Measurements from ENCODE around the gene TMEM35A.
"Not testable (repeated sequence)": the region's sequence is repeated elsewhere in the genome, so short reads cannot be mapped to it uniquely, and the experiment has no call there.

TMEM35A gene

DNA sequence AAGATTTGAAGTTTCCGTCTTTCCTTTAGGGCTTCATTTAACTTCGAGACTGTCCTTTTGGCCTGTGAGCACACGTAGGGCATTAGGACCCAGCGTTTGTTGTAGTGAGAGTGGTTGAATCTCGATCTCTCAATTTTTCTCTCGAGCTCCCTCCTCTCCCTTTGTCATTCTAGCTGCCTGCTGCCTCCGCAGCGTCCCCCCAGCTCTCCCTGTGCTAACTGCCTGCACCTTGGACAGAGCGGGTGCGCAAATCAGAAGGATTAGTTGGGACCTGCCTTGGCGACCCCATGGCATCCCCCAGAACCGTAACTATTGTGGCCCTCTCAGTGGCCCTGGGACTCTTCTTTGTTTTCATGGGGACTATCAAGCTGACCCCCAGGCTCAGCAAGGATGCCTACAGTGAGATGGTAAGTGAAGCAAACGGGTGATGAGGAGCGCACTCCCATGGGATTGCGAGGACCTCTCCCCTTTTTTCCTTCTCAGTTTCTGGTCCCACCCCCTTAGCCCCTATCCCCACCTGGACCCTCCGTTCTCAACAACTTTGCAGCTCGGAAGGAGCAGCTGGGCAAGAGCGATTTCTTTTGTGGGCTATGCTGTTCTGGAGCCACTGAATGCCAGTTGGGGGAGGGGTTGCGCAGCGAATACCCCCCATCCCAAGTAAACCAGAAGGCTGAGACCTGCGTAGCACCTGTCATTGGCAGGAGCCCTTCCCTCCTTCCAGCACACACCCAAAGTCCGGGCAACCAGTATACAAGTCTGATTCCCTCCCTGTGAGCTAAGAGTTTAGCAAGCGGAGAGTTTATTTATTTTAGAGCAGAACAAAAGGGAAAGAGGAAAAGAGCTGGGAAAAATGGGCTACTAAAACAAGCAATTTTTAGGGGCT is at the start of gene TMEM35A:
TSS of gene TMEM35A (plus strand) at position 164 of the 883 bp plus-strand sequence. CDS start at position 288, 124 bp downstream.
- DNase-seq = peak in 39 of 58 donors; percentile 0 to 43 (median 6)

DNA sequence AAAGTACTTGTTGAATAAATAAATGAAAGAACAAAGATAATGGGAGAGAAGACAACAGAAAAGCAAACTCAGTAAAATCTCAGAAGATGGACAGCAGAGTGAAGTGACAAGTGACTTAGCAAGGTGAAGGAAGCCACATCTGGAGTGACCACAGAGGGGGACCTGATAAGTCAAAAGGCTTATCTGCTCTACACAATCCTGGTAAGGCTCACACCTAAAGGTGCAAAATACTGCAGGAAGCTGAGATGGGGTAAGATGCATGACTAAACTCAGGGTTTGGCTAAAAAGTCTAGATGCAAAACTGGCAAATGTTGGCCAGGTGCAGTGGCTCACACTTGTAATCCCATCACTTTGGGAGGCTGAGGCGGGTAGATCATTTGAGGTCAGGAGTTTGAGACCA is 49.0 kb upstream of the TMEM35A start:
- DNase-seq = no peak

GRCh38 chrX:101037231-101037630 is 41.4 kb upstream of the TMEM35A start:
- DNase-seq = no peak

- no peak for DNase-seq
Measured at GRCh38 chrX:101040197-101040596, 38.5 kb upstream of the TMEM35A start.

DNA sequence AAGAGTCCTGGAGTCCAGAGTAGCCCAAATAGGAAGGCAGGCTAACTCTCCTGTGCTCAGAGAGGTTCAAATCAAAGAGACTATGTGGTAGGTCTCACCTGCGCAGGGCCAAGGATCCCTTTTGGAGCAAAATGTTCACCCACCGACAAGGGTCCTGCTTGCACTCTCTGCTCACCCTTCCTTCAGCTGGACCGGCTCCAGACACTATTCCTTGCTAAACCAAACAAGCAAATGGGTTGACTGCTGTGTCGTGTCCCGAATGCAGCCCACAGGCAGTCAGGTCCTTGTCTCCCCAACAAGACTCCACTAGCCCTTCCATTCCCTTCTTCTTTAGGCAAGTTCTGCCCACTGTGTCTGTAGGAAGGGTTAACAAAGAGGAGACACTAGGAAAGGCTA is 27.5 kb upstream of the TMEM35A start:
- peak in 9 of 58 donors; percentile 0 to 26 (median 9) for DNase-seq

GRCh38 chrX:101051549-101052302 is 27.0 kb upstream of the TMEM35A start, which contains the start of gene TRMT2B:
TSS of gene TRMT2B (minus strand) at chrX:101052111. CDS start at chrX:101042289, 9,822 bp downstream.
- peak in 57 of 58 donors; percentile 0 to 75 (median 45) for DNase-seq

GRCh38 chrX:101056551-101056950 is 22.1 kb upstream of the TMEM35A start:
- DNase-seq = not testable (repeated sequence)

DNA sequence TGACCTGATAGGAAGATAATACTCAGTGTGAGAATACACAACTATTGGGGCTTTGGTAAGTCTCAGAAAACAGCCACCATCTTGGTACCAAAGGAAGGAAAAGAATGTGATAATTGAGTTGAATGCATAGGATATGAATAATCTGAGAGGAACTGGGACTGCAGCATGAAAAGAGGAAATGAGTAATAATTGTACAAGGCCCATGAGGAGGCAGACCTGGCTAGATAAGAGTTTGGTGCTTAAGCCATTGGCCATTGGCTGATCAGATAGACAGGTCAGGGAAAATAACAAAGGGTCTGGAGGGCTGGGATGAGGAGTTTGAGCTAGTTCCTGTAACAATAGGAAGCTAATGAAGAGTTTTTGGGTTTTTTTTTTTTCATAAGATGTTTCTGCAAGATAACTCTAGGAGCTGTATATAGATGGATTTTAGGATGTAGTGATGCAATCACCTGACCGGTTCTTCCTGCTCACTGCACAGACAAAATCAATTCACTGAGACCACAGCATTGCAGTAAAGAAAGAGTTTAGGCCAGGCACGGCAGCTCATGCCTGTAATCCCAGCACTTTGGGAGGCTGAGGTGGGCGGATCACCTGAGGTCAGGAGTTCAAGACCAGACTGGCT is 21.5 kb upstream of the TMEM35A start:
- DNase-seq = no peak

DNA sequence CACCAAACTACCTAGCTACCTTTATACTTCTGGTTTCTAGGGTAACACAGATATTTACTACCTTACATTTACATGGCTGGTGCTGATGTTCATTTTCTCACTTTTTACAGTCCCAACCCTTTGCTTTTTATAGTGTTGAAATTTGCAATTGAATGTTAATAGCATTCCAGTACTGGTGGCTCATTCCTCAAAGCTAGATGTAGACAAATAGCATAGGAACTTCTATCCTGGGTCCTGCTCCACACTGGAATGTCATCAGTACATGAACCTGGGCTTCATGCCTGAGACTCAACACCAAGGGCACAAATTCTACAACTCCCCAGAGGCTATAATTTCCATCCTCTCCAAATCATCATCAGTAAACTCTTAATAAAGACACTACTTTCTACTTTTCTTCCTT is 16.5 kb upstream of the TMEM35A start:
- no peak for DNase-seq

DNA sequence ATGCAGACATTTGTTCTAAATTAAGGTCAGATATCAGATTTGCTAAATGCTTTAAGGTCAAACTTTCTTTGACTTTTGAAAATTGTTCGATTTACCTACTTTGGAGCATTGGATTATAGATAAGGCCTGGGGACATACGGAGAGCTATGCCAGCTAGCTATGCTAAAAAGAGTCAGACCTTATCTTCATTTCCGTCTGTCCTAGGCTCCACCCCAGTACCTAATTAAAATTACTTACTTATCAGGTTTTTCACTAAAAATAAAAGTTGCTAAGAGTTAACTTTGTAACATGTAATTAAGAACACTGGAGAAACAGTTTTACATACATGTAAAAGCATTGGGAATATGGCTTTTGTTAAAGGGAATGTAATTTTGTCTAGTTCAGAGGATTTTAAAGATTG is 7.1 kb upstream of the TMEM35A start:
- DNase-seq = no peak

DNA sequence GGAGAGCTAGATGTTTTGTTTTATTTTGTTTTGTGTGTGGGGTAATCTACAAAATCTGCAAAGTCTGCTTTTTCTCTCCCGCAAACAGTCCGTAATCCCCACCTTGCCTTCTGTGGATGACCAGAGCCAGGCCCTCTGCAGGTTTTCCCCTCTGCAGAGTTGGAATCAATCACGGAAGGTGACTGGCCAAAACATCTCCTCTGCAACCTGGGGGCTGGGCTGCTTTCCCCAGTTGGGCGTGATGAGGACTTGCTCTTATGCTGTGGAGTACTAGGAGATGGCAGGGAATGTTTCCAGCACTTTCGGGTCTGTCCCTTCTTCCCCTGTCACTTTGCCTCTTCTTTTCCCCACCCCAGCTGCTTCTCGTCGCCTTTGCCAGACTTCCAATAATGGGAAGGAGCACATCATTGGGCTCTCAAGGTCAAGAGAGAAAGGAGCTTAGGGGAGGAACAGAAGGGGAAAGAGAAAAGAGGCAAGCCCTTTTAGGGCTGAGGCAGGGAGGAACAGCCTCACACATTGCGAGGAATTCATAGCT is 1.1 kb downstream of the TMEM35A start:
- peak in 23 of 58 donors; percentile 0 to 34 (median 2) for DNase-seq

- peak in 4 of 58 donors; percentile 0 to 14 (median 2) for DNase-seq
Measured at GRCh38 chrX:101080326-101081124, 1.8 kb downstream of the TMEM35A start.

DNA sequence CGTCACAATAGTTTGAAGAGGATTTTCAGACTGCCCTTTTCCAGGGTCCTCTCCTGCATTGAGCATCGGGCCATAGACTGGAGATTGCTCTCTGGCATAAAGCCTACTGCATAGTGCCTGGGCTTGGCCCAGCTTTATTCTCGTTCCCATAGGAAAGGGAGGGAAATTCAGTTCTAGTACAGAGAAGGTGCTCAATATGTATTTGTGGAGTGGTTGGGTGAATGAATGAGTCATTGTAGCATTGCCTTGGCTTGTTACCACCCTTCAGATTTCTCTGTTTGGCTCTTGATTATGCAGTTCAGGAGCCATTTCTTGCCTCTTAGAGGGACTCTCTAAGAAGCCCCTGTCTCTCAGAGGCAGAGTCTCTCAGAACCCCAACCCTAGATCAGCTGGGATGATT is 2.6 kb downstream of the TMEM35A start:
- peak in 4 of 58 donors; percentile 0 to 20 (median 0) for DNase-seq

GRCh38 chrX:101091817-101092216 is 13.1 kb downstream of the TMEM35A start:
- no peak for DNase-seq

DNA sequence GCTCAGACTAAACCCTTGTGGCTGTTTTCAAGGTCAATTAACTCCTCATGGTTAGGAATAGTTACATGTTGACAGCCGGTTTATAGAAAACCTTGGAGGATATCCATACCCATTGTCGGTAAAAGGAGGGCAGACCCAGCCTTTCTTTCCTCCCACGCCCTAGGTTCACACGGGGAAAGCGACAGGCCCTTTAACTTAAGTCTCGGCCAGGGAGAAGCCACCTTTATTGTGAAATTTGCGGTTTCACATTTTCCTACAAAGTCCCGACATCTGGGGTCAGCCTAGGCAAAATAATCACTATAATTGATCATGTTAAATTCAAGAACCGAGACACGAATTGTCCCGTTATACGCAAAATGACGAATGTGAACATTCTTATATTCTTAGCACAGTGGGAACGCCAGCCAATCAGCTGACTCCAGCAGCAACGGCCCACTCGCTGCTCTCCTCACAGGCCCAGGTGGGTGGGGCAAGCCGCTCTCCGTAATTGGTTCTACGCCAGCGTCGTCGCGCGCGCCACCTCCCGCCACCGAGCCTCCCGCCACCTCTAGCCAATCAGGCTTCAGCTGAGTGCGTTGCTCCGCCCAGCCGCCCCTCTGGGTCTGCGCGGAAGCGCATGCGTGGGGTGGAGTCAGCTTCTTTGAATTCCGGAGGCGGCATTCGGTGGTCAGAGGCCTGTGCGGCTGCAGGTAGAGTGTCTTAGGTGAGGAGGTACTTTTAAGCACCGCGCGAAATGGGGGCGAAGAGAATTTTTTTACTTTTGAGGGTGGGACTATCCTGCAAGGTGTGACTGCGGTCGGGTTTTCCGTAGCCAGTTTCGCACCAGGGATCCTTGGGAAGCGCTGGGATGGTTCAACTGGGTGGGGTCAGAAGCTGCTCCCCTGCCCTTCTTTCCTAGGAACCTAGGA is 19.1 kb downstream of the TMEM35A start, which contains the start of gene CENPI:
TSS of gene CENPI (plus strand) at position 659 of the 908 bp plus-strand sequence. CDS start 2,867 bp downstream, outside the sequence.
- DNase-seq = peak; percentile 13 to 93 (median 84)

- no peak for DNase-seq
Measured at GRCh38 chrX:101108284-101108683, 29.6 kb downstream of the TMEM35A start.

DNA sequence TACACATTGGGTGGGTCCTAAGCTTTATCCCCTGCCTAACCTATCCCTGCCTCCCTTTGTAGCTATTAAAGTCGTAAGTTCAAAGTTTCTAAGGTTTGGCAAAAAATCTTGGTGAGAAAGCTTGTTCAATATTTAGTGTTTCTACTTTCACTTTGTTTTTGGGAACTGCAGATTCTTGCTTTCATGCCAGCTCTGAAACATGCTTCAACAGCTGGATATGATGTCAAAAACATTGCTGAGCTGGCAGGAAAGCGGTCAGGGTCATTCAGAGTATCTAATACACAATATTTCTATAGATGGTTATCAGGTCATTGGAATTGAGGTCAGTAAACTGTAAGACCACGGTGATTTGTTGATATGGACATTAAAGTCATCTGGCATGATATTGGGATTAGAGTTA is 39.0 kb downstream of the TMEM35A start:
- DNase-seq = no peak

- no peak for DNase-seq
Measured at GRCh38 chrX:101136235-101136634, 57.6 kb downstream of the TMEM35A start.

Measured in anterior cingulate cortex (tissue), 58 donors.